Heart left ventricle (tissue), 16 donors: ENCODE data around the gene WFDC12. TPM values are rescaled to one million over a fixed set of nuclear protein-coding genes. Genes with fewer than 3 reads are reported as not detected.

Experiments used
- ATAC-seq, 4 donors: fragments of 200-7000 bp; cut with Tn5 transposase; one replicate each; pipeline ENCODE4 v1.9.1; 2020 to 2022; ENCODE audit warnings: moderate library complexity in 4 of 4, mild to moderate bottlenecking in 3 of 4, moderate number of reproducible peaks in 1 of 4
- DNase-seq, 5 donors: peaks; one replicate each; pipeline ENCODE4 v3.0.0-alpha.2; 2020
- H3K27ac ChIP-seq, 12 donors: fragments of 200-600 bp; sonication (generic) in 4 of 12; one replicate each; pipeline versions ENCODE4 v1.5.0 to v1.8.0; 2016 to 2022; ENCODE audit warnings: mild to moderate bottlenecking in 2 of 12
- H3K27me3 ChIP-seq, 9 donors: fragments of 200-600 bp; sonication (generic) in 2 of 9; one replicate each; pipeline versions ENCODE4 v1.5.1 to v1.8.0; 2016 to 2022; ENCODE audit warnings: mild to moderate bottlenecking in 3 of 9
- H3K36me3 ChIP-seq, 9 donors: fragments of 200-600 bp; sonication (generic) in 2 of 9; one replicate each; pipeline versions ENCODE4 v1.5.0 to v1.8.0; 2018 to 2022; ENCODE audit warnings: mild to moderate bottlenecking in 2 of 9
- H3K4me1 ChIP-seq, 12 donors: fragments of 200-600 bp; sonication (generic) in 4 of 12; one replicate each; pipeline versions ENCODE4 v1.5.0 to v1.8.0; 2016 to 2022; ENCODE audit warnings: mild to moderate bottlenecking in 3 of 12
- H3K4me3 ChIP-seq, 12 donors: fragments of 200-600 bp; sonication (generic) in 4 of 12; one replicate each; pipeline versions ENCODE4 v1.5.0 to v1.8.0; 2017 to 2022; ENCODE audit warnings: mild to moderate bottlenecking in 9 of 12, moderate library complexity in 4 of 12
- H3K9me3 ChIP-seq, 12 donors: fragments of 200-600 bp; sonication (generic) in 4 of 12; one replicate each; pipeline versions ENCODE4 v1.5.0 to v1.8.0; 2016 to 2022; ENCODE audit warnings: mild to moderate bottlenecking in 1 of 12
- CTCF ChIP-seq, 12 donors: fragments of 200-600 bp; sonication (generic) in 4 of 12; IDR thresholded peaks; one replicate each; pipeline versions ENCODE4 v1.5.0 to v1.8.0; 2018 to 2022; ENCODE audit warnings: antibody characterized with exemption in 12 of 12, mild to moderate bottlenecking in 5 of 12
- POLR2A ChIP-seq, 2 donors: fragments of 450-650 bp; IDR thresholded peaks; one replicate each; pipeline ENCODE4 v1.6.1; 2017; ENCODE audit warnings: antibody characterized with exemption in 2 of 2, mild to moderate bottlenecking in 2 of 2, moderate library complexity in 2 of 2
- WGBS, 4 donors: extraction: QIAGEN DNeasy Blood & Tissue Kit in 2 of 4; methylation state at CpG; one replicate each; pipeline versions ENCODE4 v1.1.5 to v1.1.7; 2013 to 2018; 5-methylcytosine and 5-hydroxymethylcytosine counted together
- intact Hi-C, 10 donors: fragments of 100-400 bp; cut with DNase I; formaldehyde crosslinking; loops; one replicate each; pipeline versions ENCODE4 v1.11.1 to v1.14.2; 2022
- polyA plus RNA-seq, 2 donors: library from polyadenylated mRNA; stranded (reverse); fragments of 200-250 nt; gene quantifications; one replicate each; pipeline ENCODE4 v1.2.3, GENCODE V29; 2013
- total RNA-seq, 9 donors: library from RNA; depleted of rRNA in 2 of 9; stranded (reverse); fragments of >200 nt in 2 of 9; fragmentation: NEBNext Ultra II Directional in 3 of 9; extraction: Animal tissue kit (Norgen Biotek cat#: 25700) in 3 of 9; gene quantifications; one replicate each; pipeline versions ENCODE4 v1.1.0 to v1.2.4, GENCODE V29; 2016 to 2023
- donor health status: ischemic (EF 13 %, LVEDD 7.1; RV severe dilation, severe dysfunction).
- donor health status: healthy with polysubstance abuse.
- donor health status: DM: no; HTN: yes; CAD: no.
- donor health status: DM: no; HTN: no; CAD: no.
- donor health status: ischemic (EF 25% LVEDD 6.9; RV normal size, moderate dysfunction).
- donor health status: ischemic (EF 25% LVEDD 5.7; RV mildly dilated, moderate dysfunction).
- donor health status: healthy.
- donor health status: DM: yes; HTN: yes; CAD: no.
- donor health status: ischemic (EF 35%, LVEDD 5.7; RV mildly dilated, moderate dysfunction).
- donor health status: nonischemic (EF 11% LVEDD 7.7; RV severe dilation, severe dysfunction).
- donor health status: DM: yes; HTN: yes; CAD: no.
- donor health status: PGD.
- donor health status: ischemic (EF 29% LVEDD 5.4; RV normal size, mild dysfunction).
- donor health status: nonischemic (EF 23%, LVEDD 6.1; RV moderate dilation, normal function).

Gene WFDC12
- total and polyA plus RNA-seq, 11 donors, result not detected

GRCh38 chr20:45113865-45114264 is 10.4 kb downstream of the WFDC12 start:
- 88 to 96% (median 93%) methylated on average over 3 of the region's 3 CpGs for WGBS, 4 donors
- intact Hi-C loops, result loop anchor here in 1 of 10 donors (5.0 kb wide), 2 partner anchors 72 to 102 kb away; no protein-coding TSS in a partner anchor
- H3K27ac ChIP-seq, result no peak overlapping the region
- TF ChIP-seq POLR2A (IDR thresholded peaks at IDR 0.05) (no peak), CTCF (IDR thresholded peaks at IDR 0.05) (no peak)
- no peak for DNase-seq
- H3K4me3 ChIP-seq, result no peak overlapping the region
- H3K36me3 ChIP-seq, result no peaks in the 10 kb centered on the region
- peaks cover 0 to 33% (median 3%) of the 10 kb centered on the region in 9 donors for H3K27me3 ChIP-seq
- H3K4me1 ChIP-seq, result no peaks in the 10 kb centered on the region
- H3K9me3 ChIP-seq, result no peaks in the 10 kb centered on the region
- no peak for ATAC-seq

- Histone ChIP-seq H3K36me3 (no peaks in the 10 kb centered on the region), H3K4me3 (no peak overlapping the region), H3K27ac (no peak overlapping the region), H3K9me3 (no peaks in the 10 kb centered on the region), H3K4me1 (no peaks in the 10 kb centered on the region), H3K27me3 (peaks cover 0 to 33% (median 0%) of the 10 kb centered on the region in 9 donors)
- DNase-seq (no peak), ATAC-seq (no peak)
- TF ChIP-seq CTCF (IDR thresholded peaks at IDR 0.05), result no peak
- no peak for TF ChIP-seq POLR2A (IDR thresholded peaks at IDR 0.05)
- intact Hi-C loops, result loop anchor here in 1 of 10 donors (5.0 kb wide), 2 partner anchors 70 to 100 kb away; no protein-coding TSS in a partner anchor
These were observed 11.5 kb downstream of the WFDC12 start for GRCh38 chr20:45112754-45113153.

- TF ChIP-seq CTCF (IDR thresholded peaks at IDR 0.05) (peak; percentile 19 to 51 (median 38)), POLR2A (IDR thresholded peaks at IDR 0.05) (no peak)
- H3K36me3 ChIP-seq, result no peaks in the 10 kb centered on the region
- H3K4me1 ChIP-seq, result no peaks in the 10 kb centered on the region
- no peak overlapping the region for H3K27ac ChIP-seq
- peaks cover 0 to 29% (median 0%) of the 10 kb centered on the region in 9 donors for H3K27me3 ChIP-seq
- H3K4me3 ChIP-seq, result no peak overlapping the region
- intact Hi-C loops, result loop anchor here in 1 of 10 donors (5.0 kb wide), 2 partner anchors 70 to 100 kb away; no protein-coding TSS in a partner anchor
- DNase-seq (no peak), ATAC-seq (no peak)
- 40 to 52% (median 46%) methylated on average over 16 to 17 of the region's 17 CpGs for WGBS, 4 donors
- no peaks in the 10 kb centered on the region for H3K9me3 ChIP-seq
These were observed 12.3 kb downstream of the WFDC12 start for GRCh38 chr20:45111799-45112471.

- Histone ChIP-seq H3K9me3 (no peaks in the 10 kb centered on the region), H3K4me1 (no peaks in the 10 kb centered on the region), H3K36me3 (no peaks in the 10 kb centered on the region), H3K4me3 (no peak overlapping the region), H3K27me3 (peaks cover 0 to 29% (median 0%) of the 10 kb centered on the region in 9 donors), H3K27ac (no peak overlapping the region)
- intact Hi-C loops, result loop anchor here in 1 of 10 donors (5.0 kb wide), 2 partner anchors 69 to 99 kb away; no protein-coding TSS in a partner anchor
- TF ChIP-seq POLR2A (IDR thresholded peaks at IDR 0.05) (no peak), CTCF (IDR thresholded peaks at IDR 0.05) (no peak)
- 77 to 84% (median 80%) methylated on average over 11 of the region's 11 CpGs for WGBS, 4 donors
- ATAC-seq, result no peak
- DNase-seq, result no peak
These were observed 13.0 kb downstream of the WFDC12 start for GRCh38 chr20:45111285-45111684.
